Measurements from ENCODE around the gene TMEM151A. TPM values are rescaled to one million over a fixed set of nuclear protein-coding genes. Genes with fewer than 3 reads are reported as not detected.

The TMEM151A gene
- total RNA-seq, 1 donor from 2014 or later = 19.2 TPM

DNA sequence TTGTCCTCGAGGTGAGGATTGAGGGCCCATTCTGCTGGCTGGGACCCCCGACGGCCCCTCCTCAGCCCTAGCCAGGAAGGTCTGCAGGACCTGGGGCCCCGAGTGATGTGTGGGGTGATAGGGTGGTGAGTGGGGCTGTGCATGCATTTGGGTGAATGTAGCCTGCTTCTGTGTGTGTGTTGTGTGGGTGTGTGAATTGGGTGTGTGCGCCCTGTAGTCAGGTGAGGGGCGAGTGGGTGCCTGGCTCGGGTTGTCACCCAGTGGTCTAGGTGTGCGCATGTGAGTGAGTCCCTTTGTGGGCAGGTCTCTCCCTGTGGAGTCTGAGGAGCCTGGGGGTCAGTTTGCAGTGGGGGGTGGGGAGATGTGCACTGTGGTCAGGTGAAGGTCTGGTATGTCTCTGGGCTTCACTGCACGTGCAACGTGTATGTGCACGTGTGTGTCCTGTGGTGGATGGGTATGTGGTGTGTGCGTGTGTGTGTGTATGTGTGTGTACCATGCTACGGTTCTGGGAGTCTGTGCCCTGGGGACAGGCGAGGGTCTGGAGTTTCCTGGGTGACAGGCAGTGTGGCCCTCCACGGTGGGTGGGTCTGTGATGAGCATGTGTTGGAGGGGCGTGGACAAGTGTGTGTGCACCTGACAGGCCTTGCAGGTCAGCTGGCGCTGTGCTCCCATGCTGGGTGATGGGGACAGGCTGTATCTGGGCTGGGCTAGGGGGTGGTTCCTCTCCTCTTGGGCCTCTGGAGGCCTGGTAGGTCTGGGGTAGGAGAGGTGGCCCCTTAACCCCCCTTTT is 1.0 kb downstream of the TMEM151A start:
- H3K4me3 Mint-ChIP-seq (ENCODE audit: unreplicated experiment) = peak overlapping the region; percentile 79
- H3K36me3 Mint-ChIP-seq (ENCODE audit: unreplicated experiment) = no peaks in the 10 kb centered on the region
- peak overlapping the region; percentile 40 for H3K27ac Mint-ChIP-seq (ENCODE audit: unreplicated experiment)
- peaks cover 24% of the 10 kb centered on the region for H3K9me3 Mint-ChIP-seq (ENCODE audit: unreplicated experiment)
- TF ChIP-seq, protein P1, sequence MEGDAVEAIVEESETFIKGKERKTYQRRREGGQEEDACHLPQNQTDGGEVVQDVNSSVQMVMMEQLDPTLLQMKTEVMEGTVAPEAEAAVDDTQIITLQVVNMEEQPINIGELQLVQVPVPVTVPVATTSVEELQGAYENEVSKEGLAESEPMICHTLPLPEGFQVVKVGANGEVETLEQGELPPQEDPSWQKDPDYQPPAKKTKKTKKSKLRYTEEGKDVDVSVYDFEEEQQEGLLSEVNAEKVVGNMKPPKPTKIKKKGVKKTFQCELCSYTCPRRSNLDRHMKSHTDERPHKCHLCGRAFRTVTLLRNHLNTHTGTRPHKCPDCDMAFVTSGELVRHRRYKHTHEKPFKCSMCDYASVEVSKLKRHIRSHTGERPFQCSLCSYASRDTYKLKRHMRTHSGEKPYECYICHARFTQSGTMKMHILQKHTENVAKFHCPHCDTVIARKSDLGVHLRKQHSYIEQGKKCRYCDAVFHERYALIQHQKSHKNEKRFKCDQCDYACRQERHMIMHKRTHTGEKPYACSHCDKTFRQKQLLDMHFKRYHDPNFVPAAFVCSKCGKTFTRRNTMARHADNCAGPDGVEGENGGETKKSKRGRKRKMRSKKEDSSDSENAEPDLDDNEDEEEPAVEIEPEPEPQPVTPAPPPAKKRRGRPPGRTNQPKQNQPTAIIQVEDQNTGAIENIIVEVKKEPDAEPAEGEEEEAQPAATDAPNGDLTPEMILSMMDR (IDR thresholded peaks at IDR 0.05; ENCODE audit: partially characterized antibody, unreplicated experiment) = no peak
- peaks cover 21% of the 10 kb centered on the region for H3K4me1 Mint-ChIP-seq (ENCODE audit: low read depth, unreplicated experiment)
- no peak for DNase-seq
- peaks cover 27% of the 10 kb centered on the region for H3K27me3 Mint-ChIP-seq (ENCODE audit: unreplicated experiment)

- TF ChIP-seq, protein P1 (IDR thresholded peaks at IDR 0.05; ENCODE audit: partially characterized antibody, unreplicated experiment) = no peak
- peaks cover 27% of the 10 kb centered on the region for H3K27me3 Mint-ChIP-seq (ENCODE audit: unreplicated experiment)
- H3K4me1 Mint-ChIP-seq (ENCODE audit: low read depth, unreplicated experiment) = peaks cover 21% of the 10 kb centered on the region
- H3K4me3 Mint-ChIP-seq (ENCODE audit: unreplicated experiment) = peak overlapping the region; percentile 55
- no peak for DNase-seq
- H3K9me3 Mint-ChIP-seq (ENCODE audit: unreplicated experiment) = peaks cover 24% of the 10 kb centered on the region
- H3K27ac Mint-ChIP-seq (ENCODE audit: unreplicated experiment) = no peak overlapping the region
- H3K36me3 Mint-ChIP-seq (ENCODE audit: unreplicated experiment) = no peaks in the 10 kb centered on the region
These were observed 1.7 kb downstream of the TMEM151A start for GRCh38 chr11:66293352-66293751.

DNA sequence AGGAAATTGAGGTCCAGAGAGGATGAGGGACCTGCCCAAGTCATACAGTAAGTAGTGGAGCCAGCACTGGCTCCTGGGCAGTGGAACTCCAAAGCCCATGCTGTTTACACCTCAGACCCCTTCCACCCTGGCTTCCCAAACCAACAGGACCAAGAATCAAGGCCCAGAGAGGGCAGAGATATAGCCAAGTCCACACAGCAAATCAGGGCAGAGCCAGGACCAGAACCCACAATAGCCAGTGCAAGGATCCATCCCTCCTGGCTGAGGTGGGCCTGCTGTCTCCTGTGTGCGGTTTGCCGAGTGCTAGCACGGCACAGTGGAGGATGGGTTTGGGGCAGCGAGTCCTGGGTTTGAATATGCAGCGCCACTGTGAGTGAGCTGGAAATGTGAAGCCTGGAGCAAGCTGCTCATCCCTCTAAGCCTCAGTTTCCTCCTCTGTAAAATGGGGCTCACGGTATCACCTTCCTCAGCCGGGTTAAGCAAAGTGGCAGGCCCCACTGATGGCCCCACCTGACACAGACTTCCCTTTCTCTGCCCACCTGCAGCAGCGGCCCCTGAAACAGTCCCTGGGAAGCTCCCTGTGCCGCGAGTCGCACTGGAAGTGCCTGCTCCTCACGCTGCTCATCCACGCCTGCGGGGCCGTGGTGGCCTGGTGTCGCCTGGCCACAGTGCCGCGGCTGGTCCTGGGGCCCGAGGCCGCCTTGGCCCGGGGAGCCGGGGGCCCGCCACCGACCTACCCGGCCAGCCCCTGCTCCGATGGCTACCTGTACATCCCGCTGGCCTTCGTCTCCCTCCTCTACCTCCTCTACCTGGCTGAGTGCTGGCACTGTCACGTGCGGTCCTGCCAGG is 2.3 kb downstream of the TMEM151A start:
- no peak overlapping the region for H3K27ac Mint-ChIP-seq (ENCODE audit: unreplicated experiment)
- no peak overlapping the region for H3K4me3 Mint-ChIP-seq (ENCODE audit: unreplicated experiment)
- DNase-seq = no peak
- H3K27me3 Mint-ChIP-seq (ENCODE audit: unreplicated experiment) = peaks cover 26% of the 10 kb centered on the region
- H3K9me3 Mint-ChIP-seq (ENCODE audit: unreplicated experiment) = peaks cover 24% of the 10 kb centered on the region
- H3K4me1 Mint-ChIP-seq (ENCODE audit: low read depth, unreplicated experiment) = peaks cover 21% of the 10 kb centered on the region
- TF ChIP-seq, protein P1 (IDR thresholded peaks at IDR 0.05; ENCODE audit: partially characterized antibody, unreplicated experiment) = no peak
- no peaks in the 10 kb centered on the region for H3K36me3 Mint-ChIP-seq (ENCODE audit: unreplicated experiment)

DNA sequence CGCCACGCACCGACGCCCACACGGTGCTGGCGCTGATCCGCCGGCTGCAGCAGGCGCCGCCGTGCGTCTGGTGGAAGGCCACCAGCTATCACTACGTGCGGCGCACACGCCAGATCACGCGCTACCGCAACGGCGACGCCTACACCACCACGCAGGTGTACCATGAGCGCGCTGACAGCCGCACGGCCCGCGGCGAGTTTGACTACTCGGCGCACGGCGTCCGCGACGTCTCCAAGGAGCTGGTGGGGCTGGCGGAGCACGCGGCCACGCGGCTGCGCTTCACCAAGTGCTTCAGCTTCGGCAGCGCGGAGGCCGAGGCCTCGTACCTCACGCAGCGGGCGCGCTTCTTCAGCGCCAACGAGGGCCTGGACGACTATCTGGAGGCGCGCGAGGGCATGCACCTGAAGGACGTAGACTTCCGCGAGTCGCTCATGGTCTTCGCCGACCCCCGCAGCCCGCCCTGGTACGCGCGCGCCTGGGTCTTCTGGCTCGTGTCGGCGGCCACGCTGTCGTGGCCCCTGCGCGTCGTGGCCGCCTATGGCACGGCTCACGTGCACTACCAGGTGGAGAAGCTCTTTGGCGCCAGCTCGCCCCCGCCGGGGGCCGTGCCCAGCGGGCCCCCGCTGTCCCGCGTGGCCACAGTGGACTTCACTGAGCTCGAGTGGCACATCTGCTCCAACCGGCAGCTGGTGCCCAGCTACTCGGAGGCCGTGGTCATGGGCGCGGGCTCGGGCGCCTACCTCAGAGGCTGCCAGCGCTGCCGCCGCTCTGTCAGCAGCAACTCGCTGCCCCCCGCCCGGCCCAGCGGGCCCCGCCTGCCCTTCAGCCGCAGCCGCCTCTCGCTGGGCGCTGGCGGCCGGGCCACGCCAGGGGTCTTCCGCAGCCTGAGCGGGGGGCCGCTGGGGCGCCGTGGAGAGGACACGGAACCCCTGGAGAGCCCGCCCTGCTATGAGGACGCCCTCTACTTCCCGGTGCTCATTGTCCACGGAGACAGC is 3.2 kb downstream of the TMEM151A start:
- TF ChIP-seq, protein P1 (IDR thresholded peaks at IDR 0.05; ENCODE audit: partially characterized antibody, unreplicated experiment) = no peak
- H3K27ac Mint-ChIP-seq (ENCODE audit: unreplicated experiment) = no peak overlapping the region
- peaks cover 21% of the 10 kb centered on the region for H3K9me3 Mint-ChIP-seq (ENCODE audit: unreplicated experiment)
- no peaks in the 10 kb centered on the region for H3K36me3 Mint-ChIP-seq (ENCODE audit: unreplicated experiment)
- peaks cover 19% of the 10 kb centered on the region for H3K4me1 Mint-ChIP-seq (ENCODE audit: low read depth, unreplicated experiment)
- no peak for DNase-seq
- H3K27me3 Mint-ChIP-seq (ENCODE audit: unreplicated experiment) = peaks cover 22% of the 10 kb centered on the region
- no peak overlapping the region for H3K4me3 Mint-ChIP-seq (ENCODE audit: unreplicated experiment)

All from glutamatergic neuron (in vitro differentiated cells).